C4-2B (cell line): ENCODE results near the gene HOXB9.

Experiments
- H3K27ac ChIP-seq: fragments of 450-650 bp; 2 replicates; pipeline ENCODE4 v1.5.1; 2017
- ZFX ChIP-seq: fragments of 450-650 bp; IDR thresholded peaks from 2 replicates; pipeline ENCODE4 v1.6.1; 2017
- TF ChIP-seq, protein P1 (sequence below): fragments of 450-650 bp; conservative IDR thresholded peaks from 2 replicates; pipeline ENCODE4 v1.5.1; 2017; ENCODE audit warnings: mild to moderate bottlenecking

The HOXB9 gene

GRCh38 chr17:48610282-48611211, 15.6 kb downstream of the HOXB9 start, which contains the start of gene HOXB7:
HOXB7 (minus strand) TSS chr17:48611017; CDS start chr17:48610918, 99 bp downstream.
- H3K27ac ChIP-seq: peak within 1 kb of the TSS; percentile 79
- peak; percentile 70; the same call in 1 of the 2 replicates for TF ChIP-seq ZFX
- TF ChIP-seq, protein P1, sequence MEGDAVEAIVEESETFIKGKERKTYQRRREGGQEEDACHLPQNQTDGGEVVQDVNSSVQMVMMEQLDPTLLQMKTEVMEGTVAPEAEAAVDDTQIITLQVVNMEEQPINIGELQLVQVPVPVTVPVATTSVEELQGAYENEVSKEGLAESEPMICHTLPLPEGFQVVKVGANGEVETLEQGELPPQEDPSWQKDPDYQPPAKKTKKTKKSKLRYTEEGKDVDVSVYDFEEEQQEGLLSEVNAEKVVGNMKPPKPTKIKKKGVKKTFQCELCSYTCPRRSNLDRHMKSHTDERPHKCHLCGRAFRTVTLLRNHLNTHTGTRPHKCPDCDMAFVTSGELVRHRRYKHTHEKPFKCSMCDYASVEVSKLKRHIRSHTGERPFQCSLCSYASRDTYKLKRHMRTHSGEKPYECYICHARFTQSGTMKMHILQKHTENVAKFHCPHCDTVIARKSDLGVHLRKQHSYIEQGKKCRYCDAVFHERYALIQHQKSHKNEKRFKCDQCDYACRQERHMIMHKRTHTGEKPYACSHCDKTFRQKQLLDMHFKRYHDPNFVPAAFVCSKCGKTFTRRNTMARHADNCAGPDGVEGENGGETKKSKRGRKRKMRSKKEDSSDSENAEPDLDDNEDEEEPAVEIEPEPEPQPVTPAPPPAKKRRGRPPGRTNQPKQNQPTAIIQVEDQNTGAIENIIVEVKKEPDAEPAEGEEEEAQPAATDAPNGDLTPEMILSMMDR: no peak

DNA sequence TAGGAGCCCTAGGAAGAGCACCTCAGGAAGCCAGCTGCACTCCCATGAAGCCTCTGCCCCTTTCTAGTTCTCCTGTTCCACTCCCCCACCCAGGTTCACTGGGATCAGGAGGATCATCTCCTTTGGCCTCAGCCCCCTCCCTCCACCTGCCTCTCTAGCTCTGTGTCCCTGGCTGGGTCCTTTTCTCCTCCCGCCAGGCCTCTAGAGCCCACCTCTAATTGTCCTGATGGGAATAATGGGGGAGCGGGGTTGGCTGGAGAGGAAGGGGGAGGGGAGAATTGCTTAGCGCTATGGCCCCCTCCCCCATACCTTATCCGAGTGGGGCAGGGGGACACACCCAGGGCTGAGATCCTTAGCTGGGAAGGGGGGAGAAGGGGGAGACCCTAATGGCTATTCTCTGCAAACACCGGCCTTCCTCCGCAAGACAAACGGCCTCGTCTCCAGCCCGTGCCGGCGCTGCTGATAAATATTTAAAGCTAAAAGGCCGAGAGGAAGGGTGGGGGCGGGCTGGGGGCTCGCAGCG, 16.3 kb downstream of the HOXB9 start:
- TF ChIP-seq, protein P1: no peak
- TF ChIP-seq ZFX: no peak
- peak overlapping the region; percentile 79 for H3K27ac ChIP-seq

DNA sequence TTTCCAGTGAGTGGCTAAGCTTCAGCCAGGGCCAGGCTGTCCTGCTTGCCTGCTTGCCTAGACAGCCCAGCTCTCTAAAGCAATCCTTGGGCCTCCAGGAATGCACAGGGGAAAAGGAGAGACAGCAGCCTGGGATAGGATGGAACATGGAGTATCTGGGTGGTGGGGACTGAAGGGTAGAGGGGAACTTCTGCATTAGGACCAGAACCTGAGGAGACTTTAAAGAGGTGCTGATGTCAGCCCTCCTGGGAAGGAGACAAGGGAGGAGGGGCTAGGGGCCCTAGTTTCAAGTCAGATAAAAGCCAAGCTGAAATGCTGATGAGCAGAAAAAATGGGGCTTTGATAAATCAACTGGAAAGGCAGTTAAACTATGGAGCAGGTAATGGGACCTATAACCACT, 17.1 kb downstream of the HOXB9 start:
- H3K27ac ChIP-seq: no peak overlapping the region

DNA sequence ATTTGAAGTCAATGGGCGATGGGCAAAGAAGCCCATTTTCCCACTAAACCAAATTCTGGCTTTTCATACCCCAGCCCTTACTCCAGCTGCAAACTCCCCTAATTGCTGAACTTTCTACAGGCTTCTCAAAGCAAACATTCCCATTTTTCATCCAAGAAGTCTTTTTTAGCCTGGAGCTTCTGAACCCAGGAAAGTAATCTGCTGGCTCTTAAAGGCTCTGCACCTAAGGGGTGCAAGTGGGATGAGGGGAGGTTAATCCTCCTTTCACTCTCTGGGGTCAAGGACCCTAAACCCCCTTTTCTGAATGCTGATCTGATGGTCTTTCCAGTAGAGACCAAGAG, 17.7 kb downstream of the HOXB9 start:
- no peak overlapping the region for H3K27ac ChIP-seq
- TF ChIP-seq ZFX: no peak
- TF ChIP-seq, protein P1: no peak

More for the DNA sequence above, 17.1 kb downstream of the HOXB9 start:
- no peak for TF ChIP-seq ZFX
- TF ChIP-seq, protein P1: no peak

DNA sequence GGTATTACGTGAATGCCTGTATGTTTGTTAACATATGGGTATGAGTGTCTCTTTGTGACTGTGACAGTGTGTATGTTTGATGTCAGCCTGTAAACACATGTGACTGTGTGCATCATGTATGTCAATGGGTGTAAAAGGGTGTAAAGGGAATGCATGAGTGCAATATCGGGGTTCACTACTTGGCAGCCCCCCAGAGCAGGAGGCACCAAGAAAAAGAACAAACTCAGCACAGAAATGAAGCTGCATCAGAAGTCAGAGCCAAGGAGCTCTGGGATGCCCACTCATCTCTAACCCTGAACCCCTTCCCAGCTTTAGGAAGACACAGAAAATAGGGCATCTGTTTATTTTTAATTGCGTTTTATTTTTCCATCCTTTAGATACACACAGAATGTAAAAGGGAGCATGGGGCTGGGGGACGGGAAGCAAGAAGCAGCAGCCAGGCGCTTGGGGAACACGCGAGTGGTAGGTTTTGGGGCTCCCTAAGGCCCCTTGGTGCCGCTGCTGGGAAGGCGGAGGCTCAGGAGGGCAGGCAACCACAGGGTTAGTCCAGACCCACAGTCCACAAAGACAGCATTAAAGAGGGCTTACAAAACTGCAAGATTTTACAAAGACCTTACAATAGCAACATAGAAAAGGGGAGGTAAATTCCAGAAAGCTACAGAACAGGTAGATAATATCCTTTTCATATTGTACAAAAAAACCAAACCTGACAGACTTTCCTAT, 19.1 kb downstream of the HOXB9 start:
- TF ChIP-seq, protein P1: no peak
- no peak for TF ChIP-seq ZFX
- H3K27ac ChIP-seq: no peak overlapping the region

DNA sequence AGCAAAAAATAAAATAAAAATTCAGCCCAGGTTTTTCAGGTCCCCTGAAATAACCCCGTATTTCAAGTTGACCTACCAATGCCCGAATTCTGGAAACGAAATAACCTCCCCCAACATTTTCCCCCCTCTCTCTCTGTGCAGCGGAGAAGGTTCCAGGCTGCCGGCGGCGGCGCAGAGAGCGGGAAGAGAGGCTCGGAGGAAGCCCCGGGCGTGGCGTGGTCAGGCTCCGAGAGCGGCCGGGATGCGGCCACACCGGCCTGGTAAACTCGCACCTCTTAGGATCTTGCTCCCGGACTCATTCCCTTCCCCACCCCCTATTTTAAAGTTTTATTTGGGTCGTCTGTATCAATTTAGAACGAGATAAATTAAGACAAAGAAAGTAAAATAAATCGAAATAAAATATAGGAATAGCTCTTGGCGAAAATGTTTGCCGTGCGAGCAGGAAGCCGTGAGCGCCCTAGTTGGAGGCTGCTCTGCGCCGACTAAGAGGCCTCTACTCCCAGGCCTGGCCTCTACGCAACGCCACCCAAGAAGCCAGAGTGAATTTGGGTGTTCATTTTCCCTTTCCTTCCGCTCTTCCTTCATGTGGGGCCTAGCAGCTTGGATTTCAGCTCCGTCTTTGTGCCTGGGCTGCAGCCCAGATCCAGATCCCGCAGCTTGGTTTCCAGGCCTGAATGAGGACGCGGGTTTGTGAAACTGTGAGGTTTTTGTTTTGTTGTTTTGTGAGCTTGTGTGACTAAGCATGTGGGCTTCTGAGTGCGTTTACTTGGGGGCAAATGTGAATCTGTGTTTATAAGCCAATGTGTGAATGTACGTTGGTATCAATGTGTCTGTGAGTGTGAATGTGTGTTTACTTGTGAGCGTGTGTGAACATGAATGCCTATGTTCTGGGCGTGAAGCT, 19.9 kb downstream of the HOXB9 start:
- H3K27ac ChIP-seq: no peak overlapping the region
- TF ChIP-seq, protein P1: no peak
- no peak for TF ChIP-seq ZFX
